Measurements from ENCODE around the gene BCL2L15. TPM values are rescaled to one million over a fixed set of nuclear protein-coding genes. Genes with fewer than 3 reads are reported as not detected.

The BCL2L15 gene
- total and polyA plus RNA-seq, 2 of the 8 experiments (the other 6 are each of a cell fraction or from before 2014, with no cell fraction given), result 0.32 to 0.36 TPM

DNA sequence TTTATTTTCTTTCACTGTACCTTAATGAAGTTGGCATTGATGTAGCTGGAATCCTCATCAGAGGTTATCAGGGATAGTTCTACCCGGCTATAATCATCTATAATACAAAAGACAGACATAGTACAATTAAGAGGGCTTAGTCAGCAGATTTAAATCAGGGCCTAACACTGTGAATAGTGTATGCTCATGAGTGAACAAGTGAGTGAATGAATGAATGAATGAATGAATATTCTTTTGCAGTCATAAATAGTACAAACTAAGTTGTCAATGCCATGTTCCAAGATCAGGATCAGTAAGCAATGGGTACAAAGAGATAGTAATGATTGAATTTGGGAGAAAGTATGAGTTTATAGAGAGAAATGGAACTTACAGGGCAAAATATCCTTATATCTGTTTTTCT lies 28.4 kb downstream of the BCL2L15 start:
- Histone ChIP-seq H2BK15ac (ENCODE audit: low read length) (no peak overlapping the region), H3K36me3 (ENCODE audit: control insufficient read depth in 2 of 4, insufficient read depth in 4 of 4, low read length in 3 of 4) (no peaks in the 10 kb centered on the region), H3K27ac (ENCODE audit: low read depth, low read length) (no peak overlapping the region), H4K20me1 (replicated peaks in 1 of 2; ENCODE audit: control insufficient read depth in 1 of 2, insufficient read depth in 2 of 2, low read length in 2 of 2) (no peaks in the 10 kb centered on the region), H3K27me3 (replicated peaks in 1 of 4; ENCODE audit: control insufficient read depth in 3 of 4, extremely low read depth in 1 of 4, insufficient read depth in 3 of 4, low read length in 3 of 4) (no peaks in the 10 kb centered on the region), H3K4ac (replicated peaks; ENCODE audit: insufficient read length, low read depth, low read length) (no peak overlapping the region), H4K91ac (replicated peaks; ENCODE audit: insufficient read length, low read length) (no peak overlapping the region), H3K23me2 (ENCODE audit: low read depth, low read length) (no peaks in the 10 kb centered on the region), H2BK120ac (replicated peaks; ENCODE audit: low read depth, low read length) (no peak overlapping the region), H3K4me3 (ENCODE audit: extremely low read depth in 1 of 4, insufficient read depth in 2 of 4, low read depth in 3 of 4, low read length in 4 of 4) (no peak overlapping the region), H3K14ac (ENCODE audit: insufficient read length) (no peak overlapping the region), H2BK20ac (ENCODE audit: low read length) (no peak overlapping the region), H3K79me1 (ENCODE audit: low read depth, low read length) (no peaks in the 10 kb centered on the region), H3K18ac (ENCODE audit: extremely low read depth, low read length) (no peak overlapping the region), H3K4me1 (replicated peaks in 1 of 4; ENCODE audit: control insufficient read depth in 3 of 4, insufficient read depth in 4 of 4, low read length in 3 of 4) (no peaks in the 10 kb centered on the region), H2AK5ac (ENCODE audit: low read depth, low read length) (no peak overlapping the region), H4K5ac (ENCODE audit: insufficient read length, low read depth, low read length) (no peak overlapping the region), H3K23ac (ENCODE audit: insufficient read length) (no peak overlapping the region), H2BK5ac (ENCODE audit: low read depth, low read length) (no peak overlapping the region), H3K56ac (replicated peaks; ENCODE audit: insufficient read length, low read depth, low read length) (no peak overlapping the region), H4K8ac (ENCODE audit: extremely low read depth, insufficient read depth, low read length) (no peak overlapping the region), H2AFZ (ENCODE audit: low read length) (no peak overlapping the region), H3K9ac (replicated peaks in 1 of 4; ENCODE audit: extremely low read depth in 1 of 4, low read depth in 3 of 4, low read length in 3 of 4) (no peak overlapping the region), H3K4me2 (ENCODE audit: insufficient read depth in 1 of 2, low read depth in 2 of 2, low read length in 2 of 2) (no peak overlapping the region), H2BK12ac (ENCODE audit: low read depth, low read length) (no peak overlapping the region), H3K9me3 (ENCODE audit: insufficient read depth in 2 of 2, low read depth in 1 of 2, low read length in 1 of 2) (no peaks in the 10 kb centered on the region), H3K79me2 (ENCODE audit: control insufficient read depth in 1 of 2, insufficient read depth in 2 of 2, low read length in 2 of 2) (no peaks in the 10 kb centered on the region)
- no peak for FAIRE-seq
- ChIA-PET CTCF (ENCODE audit: partially characterized antibody) (interaction anchor here (1.3 kb wide), 1 partner anchor 12 kb away, joined by 3 read pairs; no protein-coding TSS in a partner anchor), POLR2A (ENCODE audit: partially characterized antibody) (no interaction called here)
- TF ChIP-seq JUN (IDR thresholded peaks at IDR 0.05; ENCODE audit: low read depth, low read length) (no peak), FOSL1 (IDR thresholded peaks at IDR 0.05; ENCODE audit: insufficient read depth, low read depth, low read length) (no peak), TBP (IDR thresholded peaks at IDR 0.05; ENCODE audit: low read depth, low read length) (no peak), GTF2F1 (IDR thresholded peaks at IDR 0.05; ENCODE audit: borderline replicate concordance, low read depth, low read length) (no peak), POLR2A (IDR thresholded peaks at IDR 0.05; ENCODE audit: control extremely low read depth in 1 of 2, low read depth in 2 of 2, low read length in 2 of 2) (no peak), PHF8 (conservative IDR thresholded peaks at IDR 0.05; ENCODE audit: low read depth, low read length) (no peak)
- DNase-seq (ENCODE audit: low read depth in 1 of 2, low spot score in 2 of 2), result no peak
- 88% methylated on average over 1 of the region's 1 CpG; no CpG with 5 or more reads in 1 of the 2 experiments for WGBS, 2 experiments (ENCODE audit: extremely low coverage in 1 of 2, insufficient coverage in 1 of 2, insufficient read length in 1 of 2, insufficient replicate concordance in 2 of 2, low coverage in 1 of 2, low lambda C conversion rate in 2 of 2, missing lambda C conversion rate in 1 of 2)
